Breast epithelium (tissue), 4 donors: ENCODE results near the gene GFRAL. TPM values are rescaled to one million over a fixed set of nuclear protein-coding genes. Genes with fewer than 3 reads are reported as not detected.

Experiments used
- DNase-seq, 2 donors: peaks; one replicate each; pipeline ENCODE4 v3.0.0-alpha.2; 2019; ENCODE audit warnings: low spot score in 2 of 2
- H3K27ac ChIP-seq, 2 donors: fragments of 200-600 bp; sonication (generic) in 1 of 2; one replicate each; pipeline ENCODE4 v1.5.1; 2016 to 2019; ENCODE audit warnings: mild to moderate bottlenecking in 1 of 2
- H3K27me3 ChIP-seq, 2 donors: fragments of 200-600 bp; sonication (generic) in 1 of 2; one replicate each; pipeline versions ENCODE4 v1.5.1 to v1.6.0; 2017 to 2019; ENCODE audit warnings: control low read depth in 1 of 2, mild to moderate bottlenecking in 1 of 2
- H3K36me3 ChIP-seq: fragments of 200-600 bp; one replicate; pipeline ENCODE4 v1.5.1; 2019
- H3K4me1 ChIP-seq, 2 donors: fragments of 200-600 bp; sonication (generic); one replicate each; pipeline ENCODE4 v1.5.1; 2016 to 2019; ENCODE audit warnings: control low read depth in 1 of 2
- H3K4me3 ChIP-seq, 3 donors: fragments of 200-600 bp; sonication (generic); 1 replicate in 2 of 3; 2 replicates in 1 of 3; pipeline ENCODE4 v1.5.1; 2016 to 2019; ENCODE audit warnings: mild to moderate bottlenecking in 3 of 3, moderate library complexity in 2 of 3
- H3K9me3 ChIP-seq, 2 donors: fragments of 200-600 bp; sonication (generic) in 1 of 2; one replicate each; pipeline ENCODE4 v1.5.1; 2016 to 2019; ENCODE audit warnings: control low read depth in 1 of 2
- CTCF ChIP-seq, 3 donors: fragments of 450-650 bp; IDR thresholded peaks; one replicate each; pipeline ENCODE4 v1.5.1; 2016 to 2017; ENCODE audit warnings: antibody characterized with exemption in 3 of 3, mild to moderate bottlenecking in 3 of 3, moderate library complexity in 3 of 3
- POLR2A ChIP-seq: fragments of 450-650 bp; IDR thresholded peaks from one replicate; pipeline ENCODE4 v1.6.1; 2016; ENCODE audit warnings: antibody characterized with exemption, mild to moderate bottlenecking, moderate library complexity
- POLR2AphosphoS5 ChIP-seq, 3 donors: sonication (generic); formaldehyde crosslinking; IDR thresholded peaks; one replicate each; pipeline ENCODE4 v1.6.1; 2017; ENCODE audit warnings: antibody characterized with exemption in 3 of 3
- intact Hi-C: fragments of 100-400 bp; cut with DNase I; formaldehyde crosslinking; loops from one replicate; pipeline ENCODE4 v1.15.1; 2023; ENCODE audit warnings: low total_unique reads
- total RNA-seq, 3 donors: library from RNA; depleted of rRNA; stranded (reverse); fragments of >200 nt; gene quantifications; one replicate each; pipeline ENCODE4 v1.1.0, GENCODE V29; 2016

The GFRAL gene
- total RNA-seq, 3 donors from 2014 or later: not detected

GRCh38 chr6:55388211-55388610, 60.9 kb downstream of the GFRAL start:
- Histone ChIP-seq H3K9me3 (no peaks in the 10 kb centered on the region), H3K4me1 (no peaks in the 10 kb centered on the region), H3K27me3 (no peaks in the 10 kb centered on the region), H3K27ac (no peak overlapping the region), H3K36me3 (no peaks in the 10 kb centered on the region), H3K4me3 (no peak overlapping the region)
- no peak for DNase-seq
- TF ChIP-seq CTCF (IDR thresholded peaks at IDR 0.05) (no peak), POLR2AphosphoS5 (IDR thresholded peaks at IDR 0.05) (no peak), POLR2A (no peak)
- intact Hi-C loops: no loop called here

- intact Hi-C loops: no loop called here
- TF ChIP-seq POLR2A: no peak
- no peak for TF ChIP-seq POLR2AphosphoS5 (IDR thresholded peaks at IDR 0.05)
- no peak for TF ChIP-seq CTCF (IDR thresholded peaks at IDR 0.05)
- Histone ChIP-seq H3K36me3 (no peaks in the 10 kb centered on the region), H3K4me3 (no peak overlapping the region), H3K27ac (no peak overlapping the region), H3K9me3 (no peaks in the 10 kb centered on the region), H3K27me3 (no peaks in the 10 kb centered on the region), H3K4me1 (no peaks in the 10 kb centered on the region)
- no peak for DNase-seq
Observed at GRCh38 chr6:55395871-55396270, 68.6 kb downstream of the GFRAL start.

GRCh38 chr6:55397986-55398385, 70.7 kb downstream of the GFRAL start:
- no peaks in the 10 kb centered on the region for H3K9me3 ChIP-seq
- no peaks in the 10 kb centered on the region for H3K36me3 ChIP-seq
- no peak overlapping the region for H3K27ac ChIP-seq
- no peak overlapping the region for H3K4me3 ChIP-seq
- intact Hi-C loops: no loop called here
- no peaks in the 10 kb centered on the region for H3K27me3 ChIP-seq
- no peaks in the 10 kb centered on the region for H3K4me1 ChIP-seq
- no peak for DNase-seq
- no peak for TF ChIP-seq CTCF (IDR thresholded peaks at IDR 0.05)
- TF ChIP-seq POLR2AphosphoS5 (IDR thresholded peaks at IDR 0.05): no peak
- no peak for TF ChIP-seq POLR2A

GRCh38 chr6:55399351-55399750, 72.1 kb downstream of the GFRAL start:
- H3K9me3 ChIP-seq: no peaks in the 10 kb centered on the region
- no peak for TF ChIP-seq CTCF (IDR thresholded peaks at IDR 0.05)
- intact Hi-C loops: no loop called here

GRCh38 chr6:55405474-55406235, 78.4 kb downstream of the GFRAL start:
- Histone ChIP-seq H3K9me3 (no peaks in the 10 kb centered on the region), H3K27me3 (no peaks in the 10 kb centered on the region), H3K4me3 (no peak overlapping the region), H3K4me1 (no peaks in the 10 kb centered on the region), H3K36me3 (no peaks in the 10 kb centered on the region), H3K27ac (no peak overlapping the region)
- intact Hi-C loops: no loop called here
- TF ChIP-seq POLR2AphosphoS5 (IDR thresholded peaks at IDR 0.05) (no peak), POLR2A (no peak), CTCF (IDR thresholded peaks at IDR 0.05) (no peak)
- DNase-seq: no peak

More at GRCh38 chr6:55399351-55399750, 72.1 kb downstream of the GFRAL start:
- H3K4me3 ChIP-seq: no peak overlapping the region
- no peak overlapping the region for H3K27ac ChIP-seq
- H3K36me3 ChIP-seq: no peaks in the 10 kb centered on the region
- H3K4me1 ChIP-seq: no peaks in the 10 kb centered on the region
- DNase-seq: no peak
- no peaks in the 10 kb centered on the region for H3K27me3 ChIP-seq
